IMR-90 (cell line): ENCODE data around the gene GNMT. TPM values are rescaled to one million over a fixed set of nuclear protein-coding genes. Genes with fewer than 3 reads are reported as not detected.
A peak's percentile ranks its signal among the peaks of the same experiment; 100 is the strongest.

Experiments
- ATAC-seq: fragments of 200-7000 bp; cut with Tn5 transposase; 2 replicates; pipeline ENCODE4 v1.9.1; 2020; ENCODE audit warnings: low read depth, mild to moderate bottlenecking, moderate library complexity
- BruUV-seq: library from RNA; stranded (reverse); fragments of 400-500 nt; replicated peaks from 2 replicates; lab custom pipeline; 2021; lab: Mats Ljungman, UMichigan
- CTCF ChIA-PET: fragments of 300-600 bp; formaldehyde crosslinking; extraction: SDS; loops from one replicate; lab custom pipeline; 2021; ENCODE audit warnings: antibody characterized with exemption; lab: Yijun Ruan, JAX
- POLR2A ChIA-PET: fragments of 300-600 bp; sonication (Branson Sonifier 250); formaldehyde crosslinking; loops from one replicate; lab custom pipeline; 2022; ENCODE audit warnings: antibody characterized with exemption; ENCODE audit not compliant: unreplicated experiment; lab: Charles Lee
- DNase-seq: peaks from one replicate; pipeline ENCODE4 v3.0.0; 2013
- H2AFZ ChIP-seq: replicated peaks from 2 replicates; pipeline ENCODE3; 2013; ENCODE audit warnings: low read length, mild to moderate bottlenecking; ENCODE audit not compliant: poor library complexity
- H2AK5ac ChIP-seq: 2 replicates; pipeline ENCODE4 v1.6.1; 2013; ENCODE audit warnings: low read depth, low read length, inconsistent platforms
- H2AK9ac ChIP-seq: replicated peaks from 2 replicates; pipeline ENCODE3; 2013; ENCODE audit warnings: mild to moderate bottlenecking, low read depth, low read length, moderate library complexity; ENCODE audit not compliant: poor library complexity
- H2BK120ac ChIP-seq: 2 replicates; pipeline ENCODE4 v1.6.1; 2013; ENCODE audit warnings: low read depth, low read length, inconsistent platforms
- H2BK15ac ChIP-seq: 3 replicates; pipeline ENCODE4 v1.6.1; 2013; ENCODE audit warnings: low read depth, low read length, inconsistent platforms
- H2BK20ac ChIP-seq: 2 replicates; pipeline ENCODE4 v1.6.1; 2013; ENCODE audit warnings: low read depth, mild to moderate bottlenecking, inconsistent platforms, low read length, moderate library complexity
- H2BK5ac ChIP-seq: 2 replicates; pipeline ENCODE4 v1.6.1; 2013; ENCODE audit warnings: mild to moderate bottlenecking, low read depth, low read length, inconsistent platforms; ENCODE audit not compliant: poor library complexity, severe bottlenecking
- H3K14ac ChIP-seq: replicated peaks from 2 replicates; pipeline ENCODE4 v1.6.1; 2013; ENCODE audit warnings: low read depth, low read length, inconsistent platforms
- H3K18ac ChIP-seq: 2 replicates; pipeline ENCODE4 v1.6.1; 2013; ENCODE audit warnings: low read depth, low read length, control low read depth
- H3K23ac ChIP-seq: 2 replicates; pipeline ENCODE4 v1.6.1; 2013; ENCODE audit warnings: low read depth, low read length, inconsistent platforms
- H3K27ac ChIP-seq: 2 replicates; pipeline ENCODE4 v1.5.1; 2013; ENCODE audit warnings: mild to moderate bottlenecking, control low read depth, low read length; ENCODE audit not compliant: insufficient read depth
- H3K27me3 ChIP-seq: 2 replicates; pipeline ENCODE4 v1.6.1; 2013; ENCODE audit warnings: low read length; ENCODE audit not compliant: control insufficient read depth, insufficient read depth
- H3K36me3 ChIP-seq: 2 replicates; pipeline ENCODE4 v1.6.1; 2013; ENCODE audit warnings: low read length, mixed read lengths; ENCODE audit not compliant: control insufficient read depth, insufficient read depth
- H3K4ac ChIP-seq: 2 replicates; pipeline ENCODE4 v1.6.1; 2013; ENCODE audit warnings: low read depth, low read length, inconsistent platforms
- H3K4me1 ChIP-seq: 2 replicates; pipeline ENCODE4 v1.6.1; 2013; ENCODE audit warnings: low read length, mixed read lengths; ENCODE audit not compliant: control insufficient read depth, insufficient read depth
- H3K4me2 ChIP-seq: 2 replicates; pipeline ENCODE4 v1.6.1; 2013; ENCODE audit warnings: low read depth, mild to moderate bottlenecking, control low read depth, low read length, moderate library complexity
- H3K4me3 ChIP-seq: 2 replicates; pipeline ENCODE4 v1.5.1; 2013; ENCODE audit warnings: low read depth, mild to moderate bottlenecking, control low read depth, low read length, moderate library complexity; ENCODE audit not compliant: insufficient read depth
- H3K56ac ChIP-seq: 2 replicates; pipeline ENCODE4 v1.6.1; 2013; ENCODE audit warnings: low read length, inconsistent platforms; ENCODE audit not compliant: insufficient read depth; ENCODE audit errors: extremely low read depth
- H3K79me1 ChIP-seq, 2 experiments: 2 replicates each; pipeline ENCODE4 v1.6.1; 2013; ENCODE audit warnings: low read length in 2 of 2, inconsistent platforms in 1 of 2, low read depth in 1 of 2
- H3K9ac ChIP-seq: 2 replicates; pipeline ENCODE4 v1.6.1; 2013; ENCODE audit warnings: low read depth, low read length, control low read depth
- H3K9me1 ChIP-seq: 2 replicates; pipeline ENCODE4 v1.6.1; 2013; ENCODE audit warnings: low read length, inconsistent platforms; ENCODE audit not compliant: insufficient read depth
- H3K9me3 ChIP-seq: 2 replicates; pipeline ENCODE4 v1.6.1; 2013; ENCODE audit warnings: low read length; ENCODE audit not compliant: control insufficient read depth, insufficient read depth
- H4K20me1 ChIP-seq: 2 replicates; pipeline ENCODE4 v1.6.1; 2013; ENCODE audit warnings: low read length, inconsistent platforms; ENCODE audit not compliant: insufficient read depth
- H4K5ac ChIP-seq: 2 replicates; pipeline ENCODE4 v1.6.1; 2013; ENCODE audit warnings: mild to moderate bottlenecking, low read depth, low read length, control low read depth
- H4K8ac ChIP-seq, 2 experiments: 2 replicates each; pipeline ENCODE4 v1.6.1; 2013; ENCODE audit warnings: low read depth in 2 of 2, low read length in 2 of 2, control low read depth in 1 of 2, inconsistent platforms in 1 of 2
- H4K91ac ChIP-seq: 2 replicates; pipeline ENCODE4 v1.6.1; 2013; ENCODE audit warnings: low read depth, low read length, inconsistent platforms; ENCODE audit not compliant: insufficient read depth
- BHLHE40 ChIP-seq: fragments of 150-350 bp; IDR thresholded peaks from 2 replicates; pipeline ENCODE4 v1.6.1; 2016; ENCODE audit warnings: mild to moderate bottlenecking, low read depth, low read length
- CEBPB ChIP-seq: IDR thresholded peaks from 2 replicates; pipeline ENCODE4 v1.6.1; 2012; ENCODE audit warnings: low read depth, low read length, improper control_type of control experiment
- CHD1 ChIP-seq: IDR thresholded peaks from 2 replicates; pipeline ENCODE4 v1.6.1; 2012; ENCODE audit warnings: low read depth, low read length, improper control_type of control experiment
- ELK1 ChIP-seq: fragments of 150-350 bp; IDR thresholded peaks from 2 replicates; pipeline ENCODE4 v1.6.1; 2016; ENCODE audit warnings: low read depth, mild to moderate bottlenecking, low read length, moderate library complexity, borderline replicate concordance
- FOS ChIP-seq: fragments of 150-350 bp; IDR thresholded peaks from 2 replicates; pipeline ENCODE4 v1.6.1; 2016; ENCODE audit warnings: low read depth, low read length
- MAFK ChIP-seq: IDR thresholded peaks from 2 replicates; pipeline ENCODE4 v1.6.1; 2012; ENCODE audit warnings: low read depth, low read length, improper control_type of control experiment
- MAZ ChIP-seq: IDR thresholded peaks from 2 replicates; pipeline ENCODE4 v1.6.1; 2012; ENCODE audit warnings: low read depth, mild to moderate bottlenecking, low read length, improper control_type of control experiment, moderate library complexity, borderline replicate concordance
- MXI1 ChIP-seq: IDR thresholded peaks from 2 replicates; pipeline ENCODE4 v1.6.1; 2012; ENCODE audit warnings: low read depth, mild to moderate bottlenecking, low read length, moderate library complexity, borderline replicate concordance
- NFE2L2 ChIP-seq: fragments of 150-350 bp; IDR thresholded peaks from 2 replicates; pipeline ENCODE4 v1.6.1; 2016; ENCODE audit warnings: low read depth, mild to moderate bottlenecking, low read length
- POLR2A ChIP-seq: IDR thresholded peaks from 2 replicates; pipeline ENCODE4 v1.6.1; 2012; ENCODE audit warnings: mild to moderate bottlenecking, low read depth, low read length
- RAD21 ChIP-seq: IDR thresholded peaks from 2 replicates; pipeline ENCODE4 v1.6.1; 2012; ENCODE audit warnings: low read length, improper control_type of control experiment
- RFX5 ChIP-seq: IDR thresholded peaks from 2 replicates; pipeline ENCODE4 v1.8.0; 2012; ENCODE audit warnings: low read depth, mild to moderate bottlenecking, low read length, moderate library complexity
- SMC3 ChIP-seq: fragments of 150-350 bp; IDR thresholded peaks from 2 replicates; pipeline ENCODE4 v1.6.1; 2016; ENCODE audit warnings: low read depth, mild to moderate bottlenecking, antibody characterized with exemption, low read length, moderate library complexity
- WGBS, 2 experiments: methylation state at CpG; one replicate each; pipeline versions ENCODE4 v1.1.5 to v1.1.7; 2013; ENCODE audit warnings: missing lambda C conversion rate in 2 of 2; ENCODE audit not compliant: insufficient read length in 1 of 2; ENCODE audit errors: extremely low coverage in 2 of 2; 5-methylcytosine and 5-hydroxymethylcytosine counted together
- dilution Hi-C: fragments of 300-500 bp; cut with HindIII; formaldehyde crosslinking; loops from one replicate; pipeline ENCODE4 v1.14.3; 2018; ENCODE audit warnings: low sequenced_read_pairs; ENCODE audit not compliant: unreplicated experiment
- in situ Hi-C: fragments of 300-500 bp; cut with MboI; formaldehyde crosslinking; loops from 3 replicates; pipeline ENCODE4 v1.14.3; 2019; ENCODE audit warnings: low sequenced_read_pairs, inconsistent platforms, mixed read lengths
- intact Hi-C: fragments of 100-400 bp; cut with micrococcal nuclease; formaldehyde crosslinking; loops from 2 replicates; pipeline ENCODE4 v1.10.0; 2022
- polyA plus RNA-seq, 3 experiments: library from polyadenylated mRNA; depleted of rRNA; stranded (reverse); fragments of >200 nt; gene quantifications; 2 replicates each; pipeline ENCODE4 v1.2.3, GENCODE V29; 2012; ENCODE audit warnings: low replicate concordance in 1 of 3
- total RNA-seq: library from RNA; depleted of rRNA; stranded (reverse); fragments of >200 nt; gene quantifications from 2 replicates; pipeline ENCODE4 v1.2.3, GENCODE V29; 2012

GNMT gene
- total and polyA plus RNA-seq, 2 of the 4 experiments (the other 2 are of a cell fraction) = 0.36 TPM; not detected in 1

GRCh38 chr6:42970871-42971612 lies 10.5 kb downstream of the GNMT start (continued):
- TF ChIP-seq CHD1 (no peak), MXI1 (no peak)

GRCh38 chr6:42971746-42972327 lies 11.3 kb downstream of the GNMT start:
- Histone ChIP-seq H4K20me1 (peaks cover 9% of the 10 kb centered on the region; the same call in 1 of the 2 replicates), H2BK20ac (peak overlapping the region; percentile 52; the same call in 1 of the 2 replicates), H3K9me3 (no peaks in the 10 kb centered on the region), H2BK15ac (0 out of 3 replicates have a peak overlapping the region, but pooled peaks have one; percentile 21), H3K36me3 (peaks cover 25% of the 10 kb centered on the region), H3K56ac (no peak overlapping the region), H4K5ac (no peak overlapping the region), H4K8ac (no peak overlapping the region), H2AFZ (no peak overlapping the region), H3K14ac (no peak overlapping the region), H2BK5ac (no peak overlapping the region), H3K23ac (no peak overlapping the region), H2BK120ac (no peak overlapping the region), H3K27me3 (no peaks in the 10 kb centered on the region), H2AK5ac (peak overlapping the region; percentile 15; the same call in 1 of the 2 replicates), H4K91ac (0 out of 2 replicates have a peak overlapping the region, but pooled peaks have one; percentile 6), H3K4me2 (no peak overlapping the region), H3K27ac (no peak overlapping the region), H3K9ac (no peak overlapping the region), H3K4ac (no peak overlapping the region), H3K9me1 (peaks cover 29% of the 10 kb centered on the region), H3K4me1 (peaks cover 10% of the 10 kb centered on the region), H2AK9ac (peak overlapping the region; percentile 20), H3K4me3 (no peak overlapping the region), H3K18ac (no peak overlapping the region), H3K79me1 (peaks cover 12 to 44% of the 10 kb centered on the region in 2 experiments)
- DNase-seq (no peak), ATAC-seq (peak; percentile 7; the same call in 1 of the 2 replicates)
- dilution Hi-C loops = no loop called here
- intact Hi-C loops = no loop called here
- ChIA-PET CTCF (interaction anchor here (1.0 kb wide), 1 partner anchor 39 kb away, joined by 3 read pairs; no protein-coding TSS in a partner anchor), POLR2A (no interaction called here)
- 95% methylated on average over 3 of the region's 3 CpGs; no CpG with 5 or more reads in 1 of the 2 experiments for WGBS, 2 experiments
- no peak for TF ChIP-seq MXI1
- TF ChIP-seq RAD21 = no peak
- TF ChIP-seq MAZ = no peak
- TF ChIP-seq BHLHE40 = no peak
- TF ChIP-seq ELK1 = no peak
- TF ChIP-seq FOS = no peak
- no peak for TF ChIP-seq RFX5
- no peak for TF ChIP-seq POLR2A
- TF ChIP-seq CEBPB = no peak
- TF ChIP-seq MAFK = no peak
- no peak for TF ChIP-seq SMC3
- no peak for TF ChIP-seq NFE2L2
- no TSS peak for BruUV-seq
- in situ Hi-C loops = no loop called here
